ENCODE data around the gene KLHL40. TPM values are rescaled to one million over a fixed set of nuclear protein-coding genes. Genes with fewer than 3 reads are reported as not detected.

KLHL40 gene
- total RNA-seq, 2 experiments from 2014 or later, result not detected

- Histone ChIP-seq H3K9me3 (ENCODE audit: low read length) (no peaks in the 10 kb centered on the region), H3K79me2 (ENCODE audit: insufficient read depth, low read depth, low read length) (no peaks in the 10 kb centered on the region), H4K20me1 (ENCODE audit: insufficient read depth, low read length) (no peaks in the 10 kb centered on the region), H3K9me2 (ENCODE audit: insufficient read depth, low read length) (no peaks in the 10 kb centered on the region), H3K4me2 (ENCODE audit: low read length) (no peak overlapping the region), H2AFZ (ENCODE audit: low read length) (no peak overlapping the region), H3K36me3 (ENCODE audit: insufficient read depth, low read length) (no peaks in the 10 kb centered on the region), H3K4me1 (ENCODE audit: insufficient read depth, low read length, poor library complexity, severe bottlenecking) (no peaks in the 10 kb centered on the region), H3K4me3 (ENCODE audit: low read depth, low read length, poor library complexity, severe bottlenecking) (no peak overlapping the region), H3K27ac (ENCODE audit: low read depth, low read length, poor library complexity, severe bottlenecking) (no peak overlapping the region)
- ChIA-PET CTCF (ENCODE audit: unreplicated experiment) (interaction anchor here (0.6 kb wide), 1 partner anchor 491 kb away, joined by 3 read pairs; no protein-coding TSS in a partner anchor), POLR2A (no interaction called here)
- TF ChIP-seq CTCF (conservative IDR thresholded peaks at IDR 0.05; ENCODE audit: low read length) (no peak), EZH2phosphoT487 (IDR thresholded peaks at IDR 0.05; ENCODE audit: borderline replicate concordance, low read depth, low read length) (no peak)
- DNase-seq (ENCODE audit: low spot score), result no peak
- intact Hi-C loops (cut with micrococcal nuclease; ENCODE audit: unreplicated experiment), result no loop called here
- BruUV-seq (replicated peaks), result no TSS peak
Measured at GRCh38 chr3:42689421-42690014, 4.2 kb downstream of the KLHL40 start.

GRCh38 chr3:42690191-42690590 lies 4.9 kb downstream of the KLHL40 start:
- Histone ChIP-seq H3K9me3 (ENCODE audit: low read length) (no peaks in the 10 kb centered on the region), H3K4me1 (ENCODE audit: insufficient read depth, low read length, poor library complexity, severe bottlenecking) (no peaks in the 10 kb centered on the region), H3K9me2 (ENCODE audit: insufficient read depth, low read length) (no peaks in the 10 kb centered on the region), H4K20me1 (ENCODE audit: insufficient read depth, low read length) (no peaks in the 10 kb centered on the region), H2AFZ (ENCODE audit: low read length) (no peak overlapping the region), H3K4me2 (ENCODE audit: low read length) (no peak overlapping the region), H3K27ac (ENCODE audit: low read depth, low read length, poor library complexity, severe bottlenecking) (no peak overlapping the region), H3K4me3 (ENCODE audit: low read depth, low read length, poor library complexity, severe bottlenecking) (no peak overlapping the region), H3K79me2 (ENCODE audit: insufficient read depth, low read depth, low read length) (no peaks in the 10 kb centered on the region), H3K36me3 (ENCODE audit: insufficient read depth, low read length) (no peaks in the 10 kb centered on the region)
- BruUV-seq (replicated peaks), result no TSS peak
- no peak for TF ChIP-seq EZH2phosphoT487 (IDR thresholded peaks at IDR 0.05; ENCODE audit: borderline replicate concordance, low read depth, low read length)
- no peak for TF ChIP-seq CTCF (conservative IDR thresholded peaks at IDR 0.05; ENCODE audit: low read length)
- CTCF ChIA-PET (ENCODE audit: unreplicated experiment), result no interaction called here
- POLR2A ChIA-PET, result no interaction called here
- intact Hi-C loops (cut with micrococcal nuclease; ENCODE audit: unreplicated experiment), result no loop called here
- DNase-seq (ENCODE audit: low spot score), result no peak

GRCh38 chr3:42690766-42691680 lies 5.7 kb downstream of the KLHL40 start:
- H3K4me3 ChIP-seq (ENCODE audit: low read depth, low read length, poor library complexity, severe bottlenecking), result no peak overlapping the region
- TF ChIP-seq EZH2phosphoT487 (IDR thresholded peaks at IDR 0.05; ENCODE audit: borderline replicate concordance, low read depth, low read length), result no peak
- no peak for TF ChIP-seq CTCF (conservative IDR thresholded peaks at IDR 0.05; ENCODE audit: low read length)
- no TSS peak for BruUV-seq (replicated peaks)

More at GRCh38 chr3:42690766-42691680, 5.7 kb downstream of the KLHL40 start:
- Histone ChIP-seq H3K4me2 (ENCODE audit: low read length) (no peak overlapping the region), H3K9me3 (ENCODE audit: low read length) (no peaks in the 10 kb centered on the region), H3K79me2 (ENCODE audit: insufficient read depth, low read depth, low read length) (no peaks in the 10 kb centered on the region), H4K20me1 (ENCODE audit: insufficient read depth, low read length) (no peaks in the 10 kb centered on the region), H3K36me3 (ENCODE audit: insufficient read depth, low read length) (no peaks in the 10 kb centered on the region), H2AFZ (ENCODE audit: low read length) (no peak overlapping the region), H3K9me2 (ENCODE audit: insufficient read depth, low read length) (no peaks in the 10 kb centered on the region), H3K27ac (ENCODE audit: low read depth, low read length, poor library complexity, severe bottlenecking) (no peak overlapping the region), H3K4me1 (ENCODE audit: insufficient read depth, low read length, poor library complexity, severe bottlenecking) (no peaks in the 10 kb centered on the region)
- POLR2A ChIA-PET, result no interaction called here
- DNase-seq (ENCODE audit: low spot score), result no peak
- intact Hi-C loops (cut with micrococcal nuclease; ENCODE audit: unreplicated experiment), result no loop called here
- CTCF ChIA-PET (ENCODE audit: unreplicated experiment), result no interaction called here

Measured in OCI-LY7 (cell line).